ENCODE data around the gene ATRNL1. TPM values are rescaled to one million over a fixed set of nuclear protein-coding genes. Genes with fewer than 3 reads are reported as not detected.

The ATRNL1 gene
- total and polyA plus RNA-seq, 2 experiments from 2014 or later = 4.8 to 29.7 TPM

DNA sequence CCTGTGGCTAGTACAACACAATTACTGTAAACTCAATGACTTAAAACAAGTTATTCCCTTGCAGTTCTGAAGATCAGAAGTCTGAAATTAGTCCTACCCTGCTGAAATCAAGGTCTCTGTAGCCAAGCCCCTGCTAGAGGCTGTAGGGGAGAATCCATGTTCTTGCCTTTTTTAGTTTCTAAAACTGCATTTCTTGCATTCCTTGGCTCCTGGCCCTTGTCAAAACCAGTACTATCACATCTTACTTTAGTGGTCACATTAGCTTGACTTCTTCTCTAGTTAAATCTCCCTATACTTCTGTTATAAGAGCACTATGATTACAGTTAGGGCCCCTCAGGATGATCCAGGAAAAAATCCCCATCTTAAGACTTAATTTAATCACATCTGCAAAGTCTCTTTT lies 612.9 kb downstream of the ATRNL1 start (continued):
- TF ChIP-seq, protein P1, sequence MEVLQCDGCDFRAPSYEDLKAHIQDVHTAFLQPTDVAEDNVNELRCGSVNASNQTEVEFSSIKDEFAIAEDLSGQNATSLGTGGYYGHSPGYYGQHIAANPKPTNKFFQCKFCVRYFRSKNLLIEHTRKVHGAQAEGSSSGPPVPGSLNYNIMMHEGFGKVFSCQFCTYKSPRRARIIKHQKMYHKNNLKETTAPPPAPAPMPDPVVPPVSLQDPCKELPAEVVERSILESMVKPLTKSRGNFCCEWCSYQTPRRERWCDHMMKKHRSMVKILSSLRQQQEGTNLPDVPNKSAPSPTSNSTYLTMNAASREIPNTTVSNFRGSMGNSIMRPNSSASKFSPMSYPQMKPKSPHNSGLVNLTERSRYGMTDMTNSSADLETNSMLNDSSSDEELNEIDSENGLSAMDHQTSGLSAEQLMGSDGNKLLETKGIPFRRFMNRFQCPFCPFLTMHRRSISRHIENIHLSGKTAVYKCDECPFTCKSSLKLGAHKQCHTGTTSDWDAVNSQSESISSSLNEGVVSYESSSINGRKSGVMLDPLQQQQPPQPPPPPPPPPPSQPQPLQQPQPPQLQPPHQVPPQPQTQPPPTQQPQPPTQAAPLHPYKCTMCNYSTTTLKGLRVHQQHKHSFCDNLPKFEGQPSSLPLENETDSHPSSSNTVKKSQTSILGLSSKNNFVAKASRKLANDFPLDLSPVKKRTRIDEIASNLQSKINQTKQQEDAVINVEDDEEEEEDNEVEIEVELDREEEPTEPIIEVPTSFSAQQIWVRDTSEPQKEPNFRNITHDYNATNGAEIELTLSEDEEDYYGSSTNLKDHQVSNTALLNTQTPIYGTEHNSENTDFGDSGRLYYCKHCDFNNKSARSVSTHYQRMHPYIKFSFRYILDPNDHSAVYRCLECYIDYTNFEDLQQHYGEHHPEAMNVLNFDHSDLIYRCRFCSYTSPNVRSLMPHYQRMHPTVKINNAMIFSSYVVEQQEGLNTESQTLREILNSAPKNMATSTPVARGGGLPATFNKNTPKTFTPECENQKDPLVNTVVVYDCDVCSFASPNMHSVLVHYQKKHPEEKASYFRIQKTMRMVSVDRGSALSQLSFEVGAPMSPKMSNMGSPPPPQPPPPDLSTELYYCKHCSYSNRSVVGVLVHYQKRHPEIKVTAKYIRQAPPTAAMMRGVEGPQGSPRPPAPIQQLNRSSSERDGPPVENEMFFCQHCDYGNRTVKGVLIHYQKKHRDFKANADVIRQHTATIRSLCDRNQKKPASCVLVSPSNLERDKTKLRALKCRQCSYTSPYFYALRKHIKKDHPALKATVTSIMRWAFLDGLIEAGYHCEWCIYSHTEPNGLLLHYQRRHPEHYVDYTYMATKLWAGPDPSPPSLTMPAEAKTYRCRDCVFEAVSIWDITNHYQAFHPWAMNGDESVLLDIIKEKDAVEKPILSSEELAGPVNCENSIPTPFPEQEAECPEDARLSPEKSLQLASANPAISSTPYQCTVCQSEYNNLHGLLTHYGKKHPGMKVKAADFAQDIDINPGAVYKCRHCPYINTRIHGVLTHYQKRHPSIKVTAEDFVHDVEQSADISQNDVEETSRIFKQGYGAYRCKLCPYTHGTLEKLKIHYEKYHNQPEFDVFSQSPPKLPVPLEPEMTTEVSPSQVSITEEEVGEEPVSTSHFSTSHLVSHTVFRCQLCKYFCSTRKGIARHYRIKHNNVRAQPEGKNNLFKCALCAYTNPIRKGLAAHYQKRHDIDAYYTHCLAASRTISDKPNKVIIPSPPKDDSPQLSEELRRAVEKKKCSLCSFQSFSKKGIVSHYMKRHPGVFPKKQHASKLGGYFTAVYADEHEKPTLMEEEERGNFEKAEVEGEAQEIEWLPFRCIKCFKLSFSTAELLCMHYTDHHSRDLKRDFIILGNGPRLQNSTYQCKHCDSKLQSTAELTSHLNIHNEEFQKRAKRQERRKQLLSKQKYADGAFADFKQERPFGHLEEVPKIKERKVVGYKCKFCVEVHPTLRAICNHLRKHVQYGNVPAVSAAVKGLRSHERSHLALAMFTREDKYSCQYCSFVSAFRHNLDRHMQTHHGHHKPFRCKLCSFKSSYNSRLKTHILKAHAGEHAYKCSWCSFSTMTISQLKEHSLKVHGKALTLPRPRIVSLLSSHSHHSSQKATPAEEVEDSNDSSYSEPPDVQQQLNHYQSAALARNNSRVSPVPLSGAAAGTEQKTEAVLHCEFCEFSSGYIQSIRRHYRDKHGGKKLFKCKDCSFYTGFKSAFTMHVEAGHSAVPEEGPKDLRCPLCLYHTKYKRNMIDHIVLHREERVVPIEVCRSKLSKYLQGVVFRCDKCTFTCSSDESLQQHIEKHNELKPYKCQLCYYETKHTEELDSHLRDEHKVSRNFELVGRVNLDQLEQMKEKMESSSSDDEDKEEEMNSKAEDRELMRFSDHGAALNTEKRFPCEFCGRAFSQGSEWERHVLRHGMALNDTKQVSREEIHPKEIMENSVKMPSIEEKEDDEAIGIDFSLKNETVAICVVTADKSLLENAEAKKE (CRISPR knock-in tag; IDR thresholded peaks at IDR 0.05) = no peak

DNA sequence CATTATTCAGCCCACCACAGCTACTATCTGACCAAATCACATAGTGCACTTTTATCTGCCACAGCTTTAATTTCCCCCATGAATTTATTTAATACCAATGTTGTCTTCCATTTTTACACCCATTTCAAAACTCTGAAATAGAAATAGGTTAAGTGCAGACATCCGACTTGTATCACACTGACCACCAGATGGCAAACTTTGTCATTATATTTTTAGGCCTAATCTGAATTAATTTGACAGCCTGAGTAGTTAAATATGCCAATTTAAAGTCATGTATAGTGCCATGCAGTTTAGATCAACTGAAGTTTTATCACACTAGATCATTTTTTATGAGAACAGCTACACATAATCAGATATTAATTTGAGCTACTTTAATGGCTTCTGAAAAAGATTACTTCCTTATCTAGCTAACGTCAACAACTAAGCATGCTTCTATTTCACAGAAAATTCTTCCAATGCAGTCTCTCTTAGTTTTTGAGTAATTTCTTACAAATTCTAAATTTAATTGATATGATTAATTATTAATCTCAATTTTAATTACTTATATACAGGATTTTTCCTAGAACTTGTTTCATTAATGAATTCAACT lies 613.4 kb downstream of the ATRNL1 start:
- Histone ChIP-seq H3K27ac (ENCODE audit: low read depth) (no peak overlapping the region), H3K79me2 (replicated peaks; ENCODE audit: insufficient read depth) (no peaks in the 10 kb centered on the region), H3K4me1 (ENCODE audit: insufficient read depth) (no peaks in the 10 kb centered on the region), H3F3A (replicated peaks; ENCODE audit: low read depth) (no peaks in the 10 kb centered on the region), H3K4me3 (no peak overlapping the region), H3K36me3 (ENCODE audit: insufficient read depth) (no peaks in the 10 kb centered on the region), H3K4me2 (no peak overlapping the region), H2AFZ (no peak overlapping the region), H3K9me2 (ENCODE audit: insufficient read depth) (no peaks in the 10 kb centered on the region), H3K27me3 (ENCODE audit: insufficient read depth) (no peaks in the 10 kb centered on the region), H4K20me1 (replicated peaks; ENCODE audit: insufficient read depth) (no peaks in the 10 kb centered on the region)
- H3K36me3 Mint-ChIP-seq (ENCODE audit: low read depth) = no peaks in the 10 kb centered on the region
- no peaks in the 10 kb centered on the region for H3K4me1 Mint-ChIP-seq
- no peak overlapping the region for H3K27ac Mint-ChIP-seq
- H3K27me3 Mint-ChIP-seq (ENCODE audit: insufficient read depth, low read depth, poor library complexity) = no peaks in the 10 kb centered on the region
- peak; percentile 47 for ATAC-seq
- H3K9me3 Mint-ChIP-seq = no peaks in the 10 kb centered on the region
- peak; percentile 61 for DNase-seq (ENCODE audit: low spot score)
- TF ChIP-seq, protein P1 (CRISPR knock-in tag; IDR thresholded peaks at IDR 0.05) = no peak
- TF ChIP-seq NANOG (IDR thresholded peaks at IDR 0.05; ENCODE audit: borderline replicate concordance) (no peak), CREB1 (CRISPR knock-in tag; IDR thresholded peaks at IDR 0.05; ENCODE audit: low read depth) (no peak)
- TF ChIP-seq, protein P2, sequence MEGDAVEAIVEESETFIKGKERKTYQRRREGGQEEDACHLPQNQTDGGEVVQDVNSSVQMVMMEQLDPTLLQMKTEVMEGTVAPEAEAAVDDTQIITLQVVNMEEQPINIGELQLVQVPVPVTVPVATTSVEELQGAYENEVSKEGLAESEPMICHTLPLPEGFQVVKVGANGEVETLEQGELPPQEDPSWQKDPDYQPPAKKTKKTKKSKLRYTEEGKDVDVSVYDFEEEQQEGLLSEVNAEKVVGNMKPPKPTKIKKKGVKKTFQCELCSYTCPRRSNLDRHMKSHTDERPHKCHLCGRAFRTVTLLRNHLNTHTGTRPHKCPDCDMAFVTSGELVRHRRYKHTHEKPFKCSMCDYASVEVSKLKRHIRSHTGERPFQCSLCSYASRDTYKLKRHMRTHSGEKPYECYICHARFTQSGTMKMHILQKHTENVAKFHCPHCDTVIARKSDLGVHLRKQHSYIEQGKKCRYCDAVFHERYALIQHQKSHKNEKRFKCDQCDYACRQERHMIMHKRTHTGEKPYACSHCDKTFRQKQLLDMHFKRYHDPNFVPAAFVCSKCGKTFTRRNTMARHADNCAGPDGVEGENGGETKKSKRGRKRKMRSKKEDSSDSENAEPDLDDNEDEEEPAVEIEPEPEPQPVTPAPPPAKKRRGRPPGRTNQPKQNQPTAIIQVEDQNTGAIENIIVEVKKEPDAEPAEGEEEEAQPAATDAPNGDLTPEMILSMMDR (conservative IDR thresholded peaks at IDR 0.05; ENCODE audit: low read depth in 2 of 2) = peak; percentile 64 to 89
- H3K4me3 Mint-ChIP-seq = no peak overlapping the region

All from GM23338 (cell line).